ENCODE measurements around the gene EIF2B5. TPM values are rescaled to one million over a fixed set of nuclear protein-coding genes. Genes with fewer than 3 reads are reported as not detected.

Gene EIF2B5
- polyA plus RNA-seq (2012; ENCODE audit: insufficient read length, low read depth): 26.6 TPM

- TF ChIP-seq TAF1 (IDR thresholded peaks at IDR 0.05; ENCODE audit: borderline replicate concordance, insufficient read depth, low read length) (peak; percentile 79; the same call in 1 of the 2 replicates), REST (IDR thresholded peaks at IDR 0.05; ENCODE audit: insufficient read depth in 1 of 2, low read depth in 2 of 2, low read length in 2 of 2) (peak; percentile 39 to 73; a peak in 1 of 4 replicates), POLR2AphosphoS5 (IDR thresholded peaks at IDR 0.05; ENCODE audit: low read depth, low read length) (peak; percentile 85), FOXP2 (optimal IDR thresholded peaks at IDR 0.05; ENCODE audit: borderline replicate concordance, extremely low read depth, extremely low read length, insufficient read depth) (no peak), SIN3A (IDR thresholded peaks at IDR 0.05; ENCODE audit: borderline replicate concordance, insufficient read depth, low read length) (peak; percentile 85; the same call in 1 of the 2 replicates)
These were observed at the start of gene EIF2B5 for GRCh38 chr3:184135149-184135910. TSS of gene EIF2B5 (plus strand) at chr3:184135358. CDS start at chr3:184135386, 28 bp downstream.

DNA sequence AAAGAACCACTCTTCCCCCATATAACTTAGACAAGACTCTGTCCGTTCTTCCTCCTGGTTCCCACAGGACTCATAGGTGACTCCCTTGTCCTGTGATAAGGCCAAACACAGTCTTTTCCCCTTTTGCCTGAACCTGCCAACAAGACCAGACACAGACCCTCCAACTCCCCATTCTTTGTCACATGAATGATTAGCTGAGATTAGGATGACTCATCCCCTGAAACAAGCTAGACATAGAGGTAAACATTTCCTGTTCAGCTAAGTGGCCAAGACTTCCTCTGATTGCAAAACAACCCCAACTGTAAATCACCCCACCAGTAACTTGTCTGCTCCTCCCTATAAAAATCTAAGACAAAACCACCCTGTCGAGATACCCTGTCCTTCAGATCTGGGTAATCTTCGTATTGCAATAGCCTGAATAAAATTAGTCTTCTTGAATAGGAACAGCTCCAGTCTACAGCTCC is 49.7 kb upstream of the EIF2B5 start:
- no peak for TF ChIP-seq POLR2AphosphoS5 (IDR thresholded peaks at IDR 0.05; ENCODE audit: low read depth, low read length)
- no peak for TF ChIP-seq FOXP2 (optimal IDR thresholded peaks at IDR 0.05; ENCODE audit: borderline replicate concordance, extremely low read depth, extremely low read length, insufficient read depth)
- TF ChIP-seq SIN3A (IDR thresholded peaks at IDR 0.05; ENCODE audit: borderline replicate concordance, insufficient read depth, low read length): no peak
- no peak for TF ChIP-seq REST (IDR thresholded peaks at IDR 0.05; ENCODE audit: insufficient read depth in 1 of 2, low read depth in 2 of 2, low read length in 2 of 2)
- no peak for TF ChIP-seq TAF1 (IDR thresholded peaks at IDR 0.05; ENCODE audit: borderline replicate concordance, insufficient read depth, low read length)

DNA sequence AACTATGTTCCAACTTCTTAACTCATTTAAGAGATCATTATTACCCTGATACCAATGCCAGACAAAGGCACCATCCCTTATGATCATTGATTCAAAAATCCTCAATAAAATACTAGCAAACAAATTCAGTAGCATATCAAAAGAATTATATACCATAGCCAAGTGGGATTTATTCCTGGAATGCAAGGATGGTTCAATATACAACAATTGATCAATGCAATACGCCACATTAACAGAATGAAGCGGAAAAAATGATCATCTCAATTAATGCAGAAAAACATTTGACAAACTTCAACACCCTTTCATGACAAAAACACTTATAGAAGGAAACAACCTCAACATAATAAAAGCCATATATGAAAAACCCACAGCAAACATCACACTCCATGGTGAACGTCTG is 43.0 kb upstream of the EIF2B5 start:
- TF ChIP-seq SIN3A (IDR thresholded peaks at IDR 0.05; ENCODE audit: borderline replicate concordance, insufficient read depth, low read length) (no peak), POLR2AphosphoS5 (IDR thresholded peaks at IDR 0.05; ENCODE audit: low read depth, low read length) (no peak), TAF1 (IDR thresholded peaks at IDR 0.05; ENCODE audit: borderline replicate concordance, insufficient read depth, low read length) (no peak), REST (IDR thresholded peaks at IDR 0.05; ENCODE audit: insufficient read depth in 1 of 2, low read depth in 2 of 2, low read length in 2 of 2) (no peak), FOXP2 (optimal IDR thresholded peaks at IDR 0.05; ENCODE audit: borderline replicate concordance, extremely low read depth, extremely low read length, insufficient read depth) (no peak)

DNA sequence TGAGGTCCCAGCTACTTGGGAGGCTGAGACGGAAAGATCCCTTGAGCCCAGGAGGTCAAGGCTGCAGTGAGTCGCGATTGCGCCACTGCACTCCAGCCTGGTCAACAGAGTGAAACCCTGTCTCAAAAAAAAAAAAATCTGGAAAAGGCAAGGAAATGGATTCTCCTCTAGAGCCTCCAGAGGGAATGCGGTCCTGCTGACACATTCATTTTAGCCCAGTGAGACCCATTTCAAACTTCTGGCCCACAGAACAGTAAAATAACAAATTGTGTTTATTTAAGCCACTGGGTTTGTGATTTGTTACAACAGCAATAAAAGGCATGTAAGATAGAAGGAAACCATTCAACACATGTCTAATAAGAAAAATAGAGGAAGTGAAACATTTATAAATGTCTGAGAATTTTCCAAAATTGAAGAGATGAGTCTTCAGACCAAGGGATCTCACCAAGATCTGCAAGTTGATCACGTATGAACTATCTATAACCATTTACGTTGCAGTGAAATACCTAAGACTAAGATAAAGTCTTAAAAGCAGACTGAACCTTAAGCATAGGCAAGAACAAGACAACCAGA is 38.3 kb upstream of the EIF2B5 start, which contains the start of gene HTR3E:
Gene HTR3E (plus strand): TSS at position 254 of the 573 bp plus-strand sequence. CDS start 466 bp downstream, outside the sequence.
- TF ChIP-seq POLR2AphosphoS5 (IDR thresholded peaks at IDR 0.05; ENCODE audit: low read depth, low read length) (no peak), FOXP2 (optimal IDR thresholded peaks at IDR 0.05; ENCODE audit: borderline replicate concordance, extremely low read depth, extremely low read length, insufficient read depth) (no peak), TAF1 (IDR thresholded peaks at IDR 0.05; ENCODE audit: borderline replicate concordance, insufficient read depth, low read length) (no peak), SIN3A (IDR thresholded peaks at IDR 0.05; ENCODE audit: borderline replicate concordance, insufficient read depth, low read length) (no peak), REST (IDR thresholded peaks at IDR 0.05; ENCODE audit: insufficient read depth in 1 of 2, low read depth in 2 of 2, low read length in 2 of 2) (no peak)

Measured in PFSK-1 (cell line).